ENCODE measurements around the gene MAGEF1.

GRCh38 chr3:184663356-184663755, 48.5 kb downstream of the MAGEF1 start:
- TF ChIP-seq SUZ12 (IDR thresholded peaks at IDR 0.05; ENCODE audit: extremely low read depth, insufficient read depth, insufficient read length) = no peak
- no peak for TF ChIP-seq YY1 (IDR thresholded peaks at IDR 0.05; ENCODE audit: insufficient read depth, insufficient read length)
